GM19328 (cell line): ENCODE measurements around the gene HS1BP3.

Experiments
- ATAC-seq: cut with Tn5 transposase; IDR thresholded peaks from one replicate; pipeline ENCODE4 v1.9.1; 2021; ENCODE audit warnings: mild to moderate bottlenecking, moderate library complexity; ENCODE audit not compliant: unreplicated experiment

The HS1BP3 gene

DNA sequence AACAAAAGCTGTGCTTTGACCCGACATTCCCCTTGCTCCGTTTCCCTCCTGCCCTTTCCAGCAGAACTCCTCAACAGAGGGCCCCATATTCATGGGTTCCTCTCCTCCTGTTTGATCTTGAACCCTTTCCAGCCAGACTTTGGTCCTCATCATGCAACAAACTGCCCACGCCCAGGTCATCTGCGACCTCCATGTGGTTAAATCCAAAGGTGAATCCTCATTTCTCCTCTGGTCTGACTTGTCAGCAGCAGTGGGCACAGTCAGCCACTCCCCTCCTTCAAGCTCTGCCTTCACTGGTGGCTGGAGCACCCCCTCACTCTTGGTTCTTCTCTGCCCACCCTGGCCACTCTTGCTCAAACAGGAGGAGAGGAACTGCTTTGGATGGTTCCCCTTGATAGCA, 2.7 kb downstream of the HS1BP3 start:
- no peak for ATAC-seq

DNA sequence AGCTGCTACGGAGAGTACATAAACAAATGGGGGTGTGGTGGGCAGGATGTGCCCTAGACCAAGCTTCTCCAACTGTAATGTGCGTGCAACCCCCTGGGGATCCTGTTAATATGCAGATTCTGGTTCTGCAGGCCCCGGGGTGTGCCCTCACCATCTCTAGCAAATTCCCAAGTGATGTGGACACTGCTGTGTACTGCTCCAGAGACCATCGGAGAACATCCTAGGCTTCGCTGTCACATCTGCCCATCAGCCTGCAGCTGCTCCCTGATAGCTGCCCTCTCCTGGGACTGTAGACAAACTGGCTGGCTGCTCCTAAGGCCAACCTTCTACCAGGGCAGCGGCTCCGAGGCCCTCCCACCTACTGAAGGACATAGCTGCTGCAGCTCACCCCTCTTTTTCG, 3.2 kb downstream of the HS1BP3 start:
- no peak for ATAC-seq

DNA sequence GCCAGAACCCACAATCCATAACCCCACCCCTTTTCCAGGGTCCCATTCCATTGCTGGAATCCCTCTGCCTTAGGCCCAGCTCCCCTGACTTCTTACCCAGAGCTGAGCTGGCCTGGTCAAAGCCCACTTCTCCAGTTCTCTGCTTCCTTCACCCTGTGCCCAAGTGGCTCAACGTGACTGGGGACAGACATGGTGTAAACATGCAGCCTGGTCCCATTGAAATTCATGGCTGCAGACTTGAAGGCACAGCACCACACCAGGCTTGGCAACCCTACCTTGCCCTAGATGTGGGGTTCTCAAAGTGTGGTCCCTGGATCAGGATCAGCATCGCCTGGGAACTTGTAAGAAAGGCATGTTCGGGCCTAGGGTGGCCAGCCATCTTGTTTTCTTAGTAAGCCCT, 3.7 kb downstream of the HS1BP3 start:
- no peak for ATAC-seq

DNA sequence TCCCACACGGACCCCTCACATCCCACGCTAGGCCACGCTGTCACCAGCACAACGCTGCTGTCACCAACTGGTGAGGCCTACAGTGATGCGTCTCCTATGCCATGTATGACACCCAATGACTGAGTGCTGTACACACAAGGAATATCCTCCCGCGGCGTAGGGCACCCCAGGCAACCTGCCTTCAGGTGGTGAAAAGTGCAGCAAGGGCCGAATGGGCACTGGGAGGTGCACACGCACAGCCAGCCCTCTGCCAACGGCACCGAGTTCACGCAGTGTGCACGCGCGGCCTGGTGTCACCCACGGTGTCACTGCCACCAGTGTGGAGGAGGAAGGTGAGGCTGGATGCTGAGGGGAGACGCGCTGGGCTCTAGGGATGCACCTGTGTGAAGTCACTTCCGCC, 4.5 kb downstream of the HS1BP3 start:
- ATAC-seq, result no peak

DNA sequence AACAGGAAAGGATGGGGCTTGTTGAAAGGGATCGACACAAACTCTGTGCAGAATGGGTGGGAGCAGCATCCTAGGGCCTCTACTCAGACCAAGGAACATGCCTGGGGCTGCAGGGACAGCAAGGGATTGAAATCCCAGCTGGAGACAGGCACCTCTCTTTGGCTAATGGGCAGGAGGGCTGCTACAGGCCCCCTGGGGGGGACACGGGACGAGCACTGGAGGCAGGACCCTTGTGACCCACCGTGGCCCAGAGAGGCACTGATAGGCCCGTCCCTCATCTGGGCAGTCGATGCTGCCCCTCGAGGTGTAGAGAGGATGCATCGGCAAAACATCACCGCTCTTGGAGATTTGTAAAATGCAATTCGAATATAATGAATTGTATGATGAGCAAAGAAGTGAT, 5.1 kb downstream of the HS1BP3 start:
- ATAC-seq, result no peak

DNA sequence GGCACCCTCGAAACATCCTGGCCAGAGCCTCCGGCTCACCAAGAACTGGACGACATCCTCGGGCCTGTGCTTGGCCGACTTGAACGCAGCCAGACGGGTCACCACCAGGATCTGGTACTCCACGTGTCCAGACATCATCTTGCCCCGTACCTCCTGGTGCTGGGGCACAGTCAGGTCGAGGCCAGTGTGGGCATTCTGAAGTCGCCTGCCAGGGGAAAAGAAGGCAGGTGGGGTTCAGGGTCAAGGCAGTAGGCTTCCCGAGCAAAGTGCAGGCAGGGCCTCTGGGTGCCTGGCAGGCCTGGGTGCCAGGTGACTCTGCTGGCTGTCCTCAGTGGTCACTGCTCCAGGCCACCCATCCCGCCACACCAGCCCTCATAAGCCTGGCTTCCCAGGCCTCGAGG, 5.6 kb downstream of the HS1BP3 start:
- no peak for ATAC-seq

DNA sequence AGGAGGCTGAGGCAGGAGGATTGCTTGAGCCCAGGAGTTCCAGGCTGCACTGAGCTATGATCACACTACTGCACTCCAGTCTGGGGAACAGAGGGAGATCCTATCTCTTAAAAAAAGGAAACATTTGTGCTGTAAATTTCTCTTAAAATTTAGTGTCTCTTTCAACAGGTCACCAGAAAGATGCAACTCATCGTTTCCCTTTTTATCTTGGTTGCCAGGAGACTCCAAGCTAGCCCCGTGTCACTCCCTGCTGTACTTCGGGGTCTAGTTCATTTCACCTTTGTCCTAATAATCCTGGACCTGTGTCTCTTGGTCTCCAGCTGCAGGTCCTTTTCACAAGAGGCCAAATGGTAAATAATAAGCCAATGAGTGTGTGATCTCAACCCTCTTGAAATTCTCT, 7.1 kb downstream of the HS1BP3 start:
- ATAC-seq, result no peak

DNA sequence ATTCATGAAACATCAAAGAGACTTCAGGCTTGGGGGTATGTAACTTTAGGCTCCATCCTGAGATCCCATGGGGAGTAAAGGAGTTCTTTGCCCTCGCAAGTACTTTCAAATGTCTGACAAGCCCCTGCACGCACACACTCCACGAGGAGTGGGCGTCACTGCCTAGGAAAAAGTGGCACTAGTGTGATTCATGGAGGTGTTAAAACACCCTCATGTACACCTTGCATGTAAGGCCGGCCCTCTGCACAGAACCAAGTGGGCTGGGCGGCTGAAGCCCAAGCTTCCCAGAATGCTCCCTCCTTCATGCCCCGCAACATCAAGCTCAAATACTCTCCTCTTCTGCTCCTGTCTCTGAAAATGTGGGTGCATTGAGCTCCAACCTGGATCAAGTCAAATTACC, 7.8 kb downstream of the HS1BP3 start:
- no peak for ATAC-seq

DNA sequence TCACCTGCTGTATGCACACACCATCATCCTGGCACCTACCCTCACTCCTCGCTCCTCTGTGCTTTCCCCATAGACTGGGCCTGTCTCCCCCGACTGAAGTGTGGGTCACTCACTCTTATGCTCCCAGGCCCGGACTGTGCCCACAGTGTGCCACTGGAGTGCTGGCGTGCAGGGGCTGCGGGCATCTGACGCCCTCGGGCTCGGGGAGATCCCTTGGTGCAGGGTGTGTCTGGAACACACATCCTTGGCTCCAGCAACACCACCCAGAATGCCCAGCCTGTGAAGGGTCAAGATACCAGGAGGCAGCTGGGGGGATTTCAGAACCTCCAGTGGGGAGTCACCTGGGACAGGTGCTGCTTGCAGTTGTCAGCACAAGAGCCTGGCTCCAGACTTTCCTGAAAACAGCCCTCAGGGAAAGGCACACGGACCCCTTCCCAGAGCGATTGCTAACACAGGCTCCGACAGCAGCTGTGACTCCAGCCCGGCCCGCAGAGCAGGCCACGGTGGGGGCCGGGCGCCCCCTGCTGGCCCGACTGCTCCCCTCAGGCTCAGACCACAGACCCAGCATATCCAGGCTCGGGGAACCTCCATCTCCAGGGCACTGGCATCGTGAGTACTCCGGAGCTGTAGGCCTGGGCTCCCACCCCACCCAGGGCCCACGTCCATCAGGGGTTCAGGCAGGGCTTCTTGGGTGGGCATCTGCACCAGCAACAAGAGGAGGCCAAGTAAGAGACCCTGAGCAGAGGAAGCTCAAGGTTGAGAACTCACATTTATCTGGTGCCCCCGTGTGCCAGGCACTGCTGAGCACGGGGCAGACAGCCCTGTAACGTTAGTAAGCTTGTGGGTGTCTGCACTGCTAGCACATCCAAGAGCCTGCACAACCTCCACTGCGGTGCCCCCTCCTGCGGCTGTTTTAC, 8.6 kb downstream of the HS1BP3 start:
- peak; percentile 96 for ATAC-seq

DNA sequence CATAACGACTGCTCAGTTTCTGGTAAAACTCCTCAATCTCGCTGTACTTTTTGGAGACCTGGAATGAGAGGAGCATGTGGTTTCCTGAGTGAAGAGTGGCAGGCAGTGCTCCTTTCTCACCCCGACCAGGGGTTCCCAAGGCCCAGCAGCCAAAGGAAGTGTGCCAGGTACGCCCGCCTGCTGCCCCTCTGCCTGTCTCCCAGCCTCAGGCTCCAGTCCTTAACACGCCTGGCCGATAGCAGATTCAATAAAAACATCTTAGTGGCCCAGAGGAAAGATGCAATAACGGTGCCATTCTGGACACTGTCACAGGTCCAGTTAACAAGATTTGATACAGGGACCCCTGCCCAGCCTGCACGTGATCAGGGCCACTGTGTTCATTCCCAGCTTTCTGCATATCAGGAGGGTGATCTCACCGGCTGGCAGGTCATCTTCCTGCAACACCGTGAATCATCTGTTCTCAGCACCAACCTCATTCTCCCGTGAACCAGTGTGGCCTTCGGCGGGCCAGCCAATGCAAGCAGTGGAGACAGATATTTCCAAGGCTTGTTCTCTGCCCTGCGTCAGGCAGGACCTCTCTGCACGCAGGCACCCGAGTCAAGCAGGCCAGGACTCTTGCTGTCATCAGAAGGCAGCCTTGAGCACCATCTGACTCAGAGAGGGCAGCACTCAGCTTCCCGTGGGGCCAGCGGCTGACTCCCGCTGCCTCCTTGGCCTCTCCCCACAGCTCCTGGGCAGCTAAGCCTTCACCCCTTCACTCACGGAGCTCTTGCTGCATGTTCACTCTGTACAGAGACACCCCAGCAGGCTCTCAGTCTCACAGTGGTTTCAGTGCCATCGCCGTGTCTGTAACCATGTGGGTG, 9.5 kb downstream of the HS1BP3 start:
- no peak for ATAC-seq

DNA sequence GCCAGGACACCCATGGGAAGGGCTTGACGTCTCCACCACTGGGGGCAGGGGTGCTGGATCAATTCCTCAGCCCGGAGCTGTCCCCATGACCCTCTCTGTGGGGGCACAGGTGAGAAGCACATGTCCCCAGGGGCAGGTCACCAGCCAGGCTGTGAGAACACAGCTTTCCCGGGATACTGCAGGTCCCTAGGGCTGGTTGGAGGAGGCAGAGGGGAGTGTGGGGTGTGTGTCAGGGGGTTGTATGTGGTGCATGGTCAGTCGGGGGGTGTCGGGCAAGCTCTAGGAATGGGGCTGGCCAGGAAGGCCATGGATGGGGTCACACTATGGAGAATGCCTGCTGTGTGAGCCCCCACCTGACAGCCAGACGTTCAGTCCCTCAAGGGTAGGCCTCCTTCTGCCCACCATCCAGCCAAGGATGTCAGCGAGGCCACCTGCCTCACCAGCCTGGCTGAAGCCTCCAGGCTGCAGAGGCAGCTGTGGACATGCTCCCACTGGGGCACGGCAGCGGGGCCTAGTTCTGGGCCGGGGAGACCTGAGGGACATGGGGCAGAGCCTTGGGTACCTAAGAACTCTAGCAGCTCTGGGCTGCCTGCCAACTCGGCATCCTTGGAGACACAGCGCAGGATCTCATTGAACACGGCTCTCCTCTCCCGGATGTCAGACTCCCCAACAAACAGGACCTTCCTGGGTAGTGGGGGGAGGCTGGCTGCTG, 10.3 kb downstream of the HS1BP3 start:
- ATAC-seq, result no peak

DNA sequence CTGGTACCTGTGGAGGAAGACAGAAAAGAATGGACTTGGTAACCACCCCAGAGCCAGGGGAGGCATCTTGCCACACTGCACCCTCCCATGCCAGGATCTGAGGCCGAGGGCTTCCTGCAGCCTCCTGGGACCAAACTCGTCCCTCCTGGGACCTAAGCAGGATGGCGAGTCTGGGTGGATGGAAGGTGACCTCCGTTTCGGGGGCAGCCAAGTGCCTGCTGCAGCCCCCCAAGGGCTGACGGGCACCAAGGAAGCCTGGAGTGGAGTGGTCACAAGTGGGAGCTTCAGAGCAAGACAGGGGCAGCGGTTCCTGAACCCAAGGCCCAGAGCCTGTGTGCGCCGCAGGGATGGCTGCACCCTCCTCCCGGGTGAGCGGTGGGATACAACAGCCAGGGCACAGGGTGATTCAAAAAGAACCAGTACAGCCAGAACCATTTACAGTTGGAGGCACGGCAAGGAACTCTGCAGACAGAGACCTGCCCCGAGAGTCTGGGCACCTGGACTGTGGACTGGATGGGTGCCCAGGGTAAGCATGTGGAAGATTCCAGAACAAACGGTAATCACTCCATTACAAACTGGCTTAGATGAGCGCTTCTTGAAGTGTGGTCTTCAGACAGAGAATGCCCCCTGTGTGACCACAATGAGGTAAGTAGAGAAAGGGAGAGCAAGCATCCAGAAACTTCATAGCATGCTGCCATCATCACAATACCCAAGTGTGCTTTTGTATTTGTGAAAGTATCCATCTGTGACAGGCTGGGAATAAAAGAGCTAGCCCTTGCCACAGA, 12.1 kb downstream of the HS1BP3 start:
- ATAC-seq, result no peak

DNA sequence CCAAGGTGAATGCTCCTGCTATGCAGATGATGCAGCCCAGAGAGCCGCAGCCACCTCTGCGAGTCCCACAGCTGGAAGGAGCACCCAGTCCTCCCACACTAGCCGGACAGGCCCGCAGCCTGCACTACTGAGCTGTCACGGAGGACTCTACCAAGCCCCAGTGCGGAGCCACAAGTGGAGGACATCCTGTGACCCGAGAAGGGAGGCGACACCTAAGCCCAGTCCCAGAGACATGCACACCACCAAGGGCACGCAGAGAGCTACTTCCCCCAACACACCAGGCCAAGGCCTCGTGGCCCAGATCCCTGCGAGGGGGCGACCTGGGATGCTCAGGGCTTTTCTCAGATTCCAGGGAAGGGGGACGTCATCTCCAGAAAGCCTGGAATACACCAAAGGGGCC, 12.9 kb downstream of the HS1BP3 start:
- no peak for ATAC-seq

DNA sequence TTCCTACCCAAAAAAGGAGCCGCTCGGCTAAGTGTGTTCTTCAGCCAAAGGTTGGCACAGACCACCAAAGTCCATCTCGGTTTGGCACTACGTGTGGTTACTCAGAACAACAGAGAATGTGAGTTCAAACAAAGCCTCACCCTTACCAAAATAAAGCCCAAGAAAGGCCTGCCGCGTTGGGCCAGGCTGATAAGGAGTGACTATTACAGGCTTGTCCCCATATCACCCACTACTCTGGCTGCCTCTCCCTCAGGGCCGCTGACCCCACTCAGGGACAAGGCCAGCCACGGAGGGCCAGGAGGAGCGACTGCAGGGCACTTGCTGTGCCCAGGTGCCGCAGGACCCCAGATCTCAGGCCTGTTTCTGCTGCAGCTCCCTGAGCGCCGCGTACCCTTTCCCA, 13.8 kb downstream of the HS1BP3 start:
- ATAC-seq, result no peak

DNA sequence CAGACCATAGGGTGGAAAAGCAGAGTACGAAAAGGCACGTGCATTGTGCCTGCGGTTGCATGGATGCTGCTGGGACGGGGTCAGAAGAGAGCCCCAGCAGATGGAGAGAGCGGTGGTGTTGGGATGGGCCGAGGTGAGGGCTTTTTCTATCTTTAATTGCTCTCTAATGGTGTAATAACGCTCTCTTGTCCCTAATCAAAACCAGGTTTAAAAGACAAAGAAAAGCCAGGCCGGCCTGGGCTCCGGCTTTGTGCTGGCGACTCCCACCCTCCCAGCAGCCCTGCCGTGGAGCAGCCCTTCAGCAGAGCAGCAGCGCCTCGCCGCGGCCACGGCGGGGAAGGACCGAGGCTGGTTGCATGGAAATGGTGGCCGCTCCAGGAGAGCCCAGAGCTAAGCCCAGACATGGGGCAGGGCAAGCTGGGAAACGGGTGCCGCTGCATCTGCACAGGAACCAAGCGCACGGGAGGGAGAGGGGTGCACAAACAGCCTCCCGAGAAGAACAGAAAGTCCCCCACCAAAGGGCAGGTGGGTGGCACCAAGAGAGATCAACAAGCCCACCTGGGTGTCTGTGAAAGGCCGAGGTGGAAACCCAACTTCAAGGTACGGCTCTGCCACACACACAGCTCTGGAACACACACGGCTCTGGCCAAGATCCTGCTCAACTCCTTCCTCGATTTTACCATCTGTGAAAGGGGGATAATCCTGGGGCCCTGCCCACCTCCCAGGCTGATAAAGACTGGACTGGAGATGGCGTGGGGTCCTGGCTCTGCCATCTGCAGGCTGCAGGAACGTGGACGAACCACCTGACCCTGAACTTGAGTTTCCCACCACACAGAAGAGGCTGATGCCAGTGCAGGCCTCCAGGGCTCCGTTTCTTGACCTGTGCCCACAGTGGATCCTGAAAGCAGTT, 15.0 kb downstream of the HS1BP3 start:
- ATAC-seq, result peak; percentile 82

DNA sequence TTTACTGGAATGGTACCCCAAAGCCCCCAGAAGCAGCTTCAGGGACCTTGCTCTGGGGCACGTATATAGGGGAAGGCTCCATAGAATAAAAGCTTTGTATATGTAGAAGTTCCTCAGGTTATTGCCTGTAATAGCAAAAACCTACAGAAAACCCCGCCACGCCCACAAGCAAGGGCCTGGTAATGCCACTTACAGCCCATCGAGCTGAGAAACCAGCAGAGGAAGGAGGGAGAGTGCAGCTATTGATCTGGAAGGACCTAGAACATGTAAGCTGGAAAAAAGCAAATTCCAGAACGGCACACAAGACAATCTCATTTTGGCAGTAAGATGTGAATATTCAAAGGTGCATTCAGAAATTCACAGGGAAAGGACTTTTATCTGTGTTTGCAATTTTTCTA, 15.8 kb downstream of the HS1BP3 start:
- ATAC-seq, result no peak

DNA sequence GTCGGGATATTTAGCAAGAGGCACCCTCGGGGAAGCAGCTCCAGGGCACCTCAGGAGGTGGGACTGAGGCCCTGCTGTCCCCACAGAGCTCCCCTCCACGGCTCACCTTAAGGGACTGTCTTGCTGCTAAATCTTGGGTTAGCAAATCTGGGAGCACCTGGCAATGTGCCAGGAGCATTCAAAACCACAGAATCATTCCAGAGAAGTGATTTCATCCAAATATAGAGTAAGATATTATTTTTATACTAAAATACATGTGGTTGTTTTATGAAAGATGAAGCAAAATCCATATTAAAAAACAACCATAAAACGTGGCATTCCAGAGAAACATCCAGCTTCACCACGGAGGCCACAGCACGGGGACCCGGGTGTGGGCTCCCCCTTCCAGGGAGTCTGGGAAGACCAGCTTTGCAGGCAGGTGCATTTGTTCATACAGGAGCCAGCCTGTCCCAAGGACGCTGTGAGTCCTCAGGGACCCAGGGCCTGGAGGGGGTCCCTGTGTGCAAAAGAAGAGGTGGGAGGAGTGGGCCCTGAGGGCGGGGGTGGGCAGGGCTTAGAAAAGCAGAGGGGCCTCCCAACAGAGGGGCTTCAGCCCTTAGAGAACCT, 16.3 kb downstream of the HS1BP3 start:
- ATAC-seq, result no peak

DNA sequence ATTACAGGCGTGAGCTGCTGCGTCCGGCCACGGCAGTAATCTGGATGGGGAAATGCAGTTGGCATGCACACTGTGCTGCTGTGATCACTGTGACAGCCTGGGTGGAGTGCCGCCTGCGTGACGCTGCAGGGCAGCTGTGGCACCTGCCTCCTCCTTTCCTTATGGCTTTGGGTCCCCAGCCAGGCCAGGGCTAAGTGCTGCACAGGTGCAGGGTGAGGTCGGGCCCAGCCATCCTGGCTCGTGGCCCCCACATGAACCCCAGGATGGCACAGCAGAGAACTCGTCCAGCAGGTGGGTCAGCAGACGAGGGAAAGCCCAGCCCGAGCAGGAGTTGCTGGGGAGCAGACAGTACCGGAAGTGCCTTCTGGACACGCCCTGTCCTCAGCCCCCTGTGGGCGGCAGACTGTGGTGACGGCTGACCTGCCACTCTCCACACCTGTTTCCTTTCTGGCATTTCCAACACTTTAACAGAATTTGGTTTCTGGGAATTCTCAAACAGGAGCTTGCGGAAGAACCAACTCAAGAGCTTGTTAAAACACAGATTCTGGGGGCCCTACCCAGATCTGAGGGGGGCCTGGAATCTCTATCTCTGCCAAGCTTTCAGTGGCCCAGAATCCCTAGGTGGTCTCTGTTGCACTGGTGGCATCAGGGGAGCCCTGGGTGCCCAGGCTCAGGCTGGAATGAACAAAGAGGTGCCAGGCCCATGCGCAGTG, 16.9 kb downstream of the HS1BP3 start:
- ATAC-seq, result no peak

DNA sequence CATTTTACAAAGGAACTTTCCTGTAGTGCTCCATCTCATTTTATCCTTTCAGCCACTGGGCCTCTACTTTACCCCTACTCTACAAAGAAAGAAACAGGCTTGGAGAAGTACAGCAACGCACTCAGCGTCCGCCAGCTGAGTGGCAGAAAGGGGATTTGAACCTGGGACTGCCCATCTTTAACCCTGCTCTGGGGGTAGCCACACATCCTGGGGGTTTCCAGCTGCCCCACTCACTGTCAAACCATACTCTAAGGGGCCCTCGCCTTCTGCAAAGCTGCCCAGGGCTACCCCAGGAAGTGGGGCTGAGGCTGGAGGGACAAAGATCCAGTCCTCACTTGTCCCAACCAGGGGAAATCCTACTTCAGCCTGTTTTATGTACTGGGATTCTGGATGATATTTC, 17.9 kb downstream of the HS1BP3 start:
- no peak for ATAC-seq
